Neuron (in vitro differentiated cells): Measurements from ENCODE around the gene PAXIP1.

ENCODE experiments used
- H2AFZ ChIP-seq: one replicate; pipeline ENCODE4 v1.6.1; 2013; ENCODE audit warnings: low read depth, mild to moderate bottlenecking, inconsistent platforms, low read length, moderate library complexity
- H3K27me3 ChIP-seq: one replicate; pipeline ENCODE4 v1.6.1; 2013; ENCODE audit warnings: low read length; ENCODE audit not compliant: insufficient read depth
- H3K36me3 ChIP-seq: one replicate; pipeline ENCODE4 v1.6.1; 2013; ENCODE audit warnings: low read length; ENCODE audit not compliant: insufficient read depth
- H3K4me1 ChIP-seq: one replicate; pipeline ENCODE4 v1.6.1; 2013; ENCODE audit warnings: low read length; ENCODE audit not compliant: insufficient read depth
- H3K4me3 ChIP-seq: 2 replicates; pipeline ENCODE4 v1.5.1; 2013; ENCODE audit warnings: mild to moderate bottlenecking, low read length, moderate library complexity
- H3K9me3 ChIP-seq: one replicate; pipeline ENCODE4 v1.6.1; 2013; ENCODE audit warnings: low read length

The PAXIP1 gene

DNA sequence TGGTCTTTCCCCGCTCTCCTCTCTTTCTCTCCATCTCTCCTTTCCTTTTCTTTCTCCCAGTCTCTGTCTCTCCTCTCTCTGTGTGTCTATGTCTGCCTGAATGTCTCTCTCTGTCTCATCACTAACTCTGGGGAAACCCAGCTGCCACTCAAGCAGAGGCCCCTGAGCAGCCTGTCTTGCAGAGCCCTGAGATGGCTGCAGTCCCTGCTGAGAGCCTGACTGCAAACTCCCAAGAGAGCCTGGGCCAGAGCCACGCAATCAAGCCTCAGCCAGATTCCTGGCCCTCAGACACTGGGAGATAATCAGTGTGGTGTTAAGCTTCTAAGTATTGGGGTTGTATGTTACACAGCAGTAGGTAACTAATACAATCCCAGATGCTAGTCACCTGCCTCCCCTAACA, 91.5 kb downstream of the PAXIP1 start:
- H3K4me3 ChIP-seq = no peak overlapping the region
- H3K27me3 ChIP-seq = peaks cover 8% of the 10 kb centered on the region
- no peaks in the 10 kb centered on the region for H3K4me1 ChIP-seq
- no peaks in the 10 kb centered on the region for H3K36me3 ChIP-seq
- no peak overlapping the region for H2AFZ ChIP-seq
- H3K9me3 ChIP-seq = peaks cover 7% of the 10 kb centered on the region

- Histone ChIP-seq H3K27me3 (peaks cover 8% of the 10 kb centered on the region), H3K9me3 (peaks cover 7% of the 10 kb centered on the region), H2AFZ (no peak overlapping the region), H3K4me3 (no peak overlapping the region), H3K4me1 (no peaks in the 10 kb centered on the region), H3K36me3 (no peaks in the 10 kb centered on the region)
These were observed 91.9 kb downstream of the PAXIP1 start for GRCh38 chr7:154910977-154911376.

DNA sequence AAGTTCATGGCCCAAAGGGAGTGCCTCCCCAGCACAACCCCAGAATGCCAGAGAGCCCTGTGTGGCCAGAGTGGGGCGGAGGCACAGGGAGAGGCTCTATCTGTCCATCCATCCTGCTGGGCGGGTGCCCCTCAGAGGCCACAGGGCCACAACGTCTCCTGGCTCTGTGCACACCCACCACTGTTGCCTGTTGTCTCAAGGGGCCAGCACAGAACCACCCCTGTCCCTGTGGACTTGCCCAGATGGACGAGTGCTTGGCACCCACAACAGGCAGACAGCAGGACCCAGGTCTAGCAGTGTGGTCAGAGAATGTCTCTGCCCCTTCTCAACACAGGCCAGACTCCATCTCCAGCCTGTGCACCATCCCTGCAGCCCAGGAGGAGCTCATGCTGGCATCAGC, 92.8 kb downstream of the PAXIP1 start:
- peaks cover 7% of the 10 kb centered on the region for H3K9me3 ChIP-seq
- no peaks in the 10 kb centered on the region for H3K36me3 ChIP-seq
- H3K27me3 ChIP-seq = peaks cover 8% of the 10 kb centered on the region
- H3K4me1 ChIP-seq = no peaks in the 10 kb centered on the region
- no peak overlapping the region for H2AFZ ChIP-seq
- no peak overlapping the region for H3K4me3 ChIP-seq

- Histone ChIP-seq H3K9me3 (peaks cover 7% of the 10 kb centered on the region), H3K27me3 (peaks cover 3% of the 10 kb centered on the region), H3K36me3 (no peaks in the 10 kb centered on the region), H3K4me1 (no peaks in the 10 kb centered on the region), H2AFZ (no peak overlapping the region), H3K4me3 (no peak overlapping the region)
These were observed 93.5 kb downstream of the PAXIP1 start for GRCh38 chr7:154909241-154910105.

GRCh38 chr7:154907651-154908620, 95.0 kb downstream of the PAXIP1 start:
- Histone ChIP-seq H3K4me1 (no peaks in the 10 kb centered on the region), H3K27me3 (no peaks in the 10 kb centered on the region), H3K9me3 (peaks cover 7% of the 10 kb centered on the region), H2AFZ (no peak overlapping the region), H3K36me3 (no peaks in the 10 kb centered on the region), H3K4me3 (no peak overlapping the region)

- Histone ChIP-seq H3K4me1 (no peaks in the 10 kb centered on the region), H3K9me3 (peaks cover 7% of the 10 kb centered on the region), H2AFZ (no peak overlapping the region), H3K4me3 (no peak overlapping the region), H3K36me3 (no peaks in the 10 kb centered on the region), H3K27me3 (no peaks in the 10 kb centered on the region)
These were observed 96.1 kb downstream of the PAXIP1 start for GRCh38 chr7:154906736-154907355.

DNA sequence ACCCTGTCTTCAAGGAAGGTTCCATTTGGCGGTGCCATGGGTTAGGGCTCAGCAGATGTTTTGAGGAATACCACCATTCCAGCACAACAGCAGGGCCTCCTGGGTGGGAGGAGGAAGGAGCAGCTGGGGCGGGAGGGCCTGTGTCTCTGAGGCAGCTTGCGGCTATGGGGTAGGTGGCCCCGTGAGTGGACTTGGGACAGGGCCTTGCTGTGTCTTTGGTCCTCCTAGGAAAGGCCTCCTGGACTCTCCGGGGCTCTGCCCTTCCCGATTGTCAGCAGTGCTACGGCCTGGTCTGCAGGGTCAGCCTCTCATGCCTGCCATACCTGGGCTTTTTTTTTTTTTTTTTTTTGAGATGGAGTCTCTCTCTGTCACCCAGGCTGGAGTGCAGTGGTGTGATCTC, 96.7 kb downstream of the PAXIP1 start:
- H3K27me3 ChIP-seq = no peaks in the 10 kb centered on the region
- no peak overlapping the region for H2AFZ ChIP-seq

GRCh38 chr7:154905615-154906014, 97.3 kb downstream of the PAXIP1 start:
- Histone ChIP-seq H3K4me1 (no peaks in the 10 kb centered on the region), H2AFZ (no peak overlapping the region), H3K9me3 (peaks cover 4% of the 10 kb centered on the region), H3K36me3 (no peaks in the 10 kb centered on the region), H3K4me3 (no peak overlapping the region), H3K27me3 (no peaks in the 10 kb centered on the region)

More for the DNA sequence above, 96.7 kb downstream of the PAXIP1 start:
- Histone ChIP-seq H3K9me3 (peaks cover 7% of the 10 kb centered on the region), H3K4me1 (no peaks in the 10 kb centered on the region), H3K36me3 (no peaks in the 10 kb centered on the region), H3K4me3 (no peak overlapping the region)

- Histone ChIP-seq H2AFZ (no peak overlapping the region), H3K4me1 (no peaks in the 10 kb centered on the region), H3K36me3 (no peaks in the 10 kb centered on the region), H3K27me3 (no peaks in the 10 kb centered on the region), H3K4me3 (no peak overlapping the region), H3K9me3 (peaks cover 2% of the 10 kb centered on the region)
These were observed 97.8 kb downstream of the PAXIP1 start for GRCh38 chr7:154905146-154905545.

DNA sequence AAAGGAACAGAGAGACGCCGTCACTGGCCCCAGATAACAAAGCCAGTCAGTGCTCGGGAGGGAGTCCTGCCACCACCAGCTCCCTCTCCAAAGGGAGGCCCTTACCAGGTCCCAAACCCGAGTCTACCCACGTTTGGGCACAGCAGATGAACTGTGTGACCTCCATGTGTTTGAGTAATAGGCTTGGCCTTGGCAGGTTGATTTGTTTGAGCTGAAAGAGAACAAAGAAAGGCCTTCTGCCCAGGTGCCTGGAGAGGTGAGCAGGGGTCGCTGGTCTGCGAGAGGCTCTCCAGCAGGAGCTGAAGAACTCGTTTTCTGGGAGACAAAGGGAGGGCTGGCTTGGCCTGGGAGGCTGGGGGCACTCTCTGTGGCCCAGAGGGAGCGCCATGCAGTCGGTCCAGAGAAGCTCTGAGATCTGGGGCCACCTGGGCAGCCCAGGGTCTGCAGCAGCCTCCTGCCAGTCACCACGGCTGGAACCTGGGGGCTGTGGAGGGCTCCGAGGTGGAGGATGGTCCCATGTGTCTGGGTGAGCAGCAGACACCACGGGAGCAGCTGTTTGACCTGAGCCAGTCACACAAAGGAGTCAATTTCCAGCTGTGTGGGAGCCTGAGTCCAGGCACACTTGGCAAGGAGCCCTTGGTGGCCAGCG, 99.7 kb downstream of the PAXIP1 start:
- Histone ChIP-seq H3K36me3 (no peaks in the 10 kb centered on the region), H2AFZ (no peak overlapping the region), H3K27me3 (peaks cover 3% of the 10 kb centered on the region), H3K4me1 (no peaks in the 10 kb centered on the region), H3K4me3 (no peak overlapping the region), H3K9me3 (peaks cover 2% of the 10 kb centered on the region)

DNA sequence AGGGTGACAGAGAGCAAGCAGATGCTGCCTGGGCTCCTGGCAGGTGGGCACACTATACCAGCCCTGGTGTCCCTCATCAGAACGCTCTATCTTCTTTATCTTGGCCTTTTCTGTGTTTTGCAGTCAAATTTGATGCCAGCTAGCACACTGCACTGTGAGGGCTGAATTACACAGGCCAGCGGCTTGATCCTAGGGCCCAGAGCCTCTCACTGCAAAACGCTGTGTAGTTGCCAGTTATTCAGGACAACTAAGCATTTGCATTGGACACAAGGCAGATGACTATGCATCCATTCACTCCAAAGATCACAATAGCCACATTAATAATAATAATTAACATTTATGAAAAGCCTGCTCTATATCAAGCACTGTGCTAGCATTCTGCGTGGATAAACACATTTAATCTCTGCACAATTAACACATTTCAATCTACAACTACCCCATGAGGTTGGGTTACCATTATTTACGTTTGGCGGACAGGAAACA, 100.3 kb downstream of the PAXIP1 start:
- no peak overlapping the region for H3K4me3 ChIP-seq
- peaks cover 3% of the 10 kb centered on the region for H3K27me3 ChIP-seq
- H2AFZ ChIP-seq = no peak overlapping the region
- no peaks in the 10 kb centered on the region for H3K36me3 ChIP-seq
- no peaks in the 10 kb centered on the region for H3K4me1 ChIP-seq
- H3K9me3 ChIP-seq = peaks cover under 1% of the 10 kb centered on the region

- H2AFZ ChIP-seq = no peak overlapping the region
- no peaks in the 10 kb centered on the region for H3K36me3 ChIP-seq
- H3K4me1 ChIP-seq = no peaks in the 10 kb centered on the region
- peaks cover 3% of the 10 kb centered on the region for H3K27me3 ChIP-seq
- no peak overlapping the region for H3K4me3 ChIP-seq
- H3K9me3 ChIP-seq = no peaks in the 10 kb centered on the region
These were observed 103.1 kb downstream of the PAXIP1 start for GRCh38 chr7:154899862-154900261.
